ENCODE data around the gene SMARCD2. TPM values are rescaled to one million over a fixed set of nuclear protein-coding genes. Genes with fewer than 3 reads are reported as not detected.
"Not testable (repeated sequence)": the region's sequence is repeated elsewhere in the genome, so short reads cannot be mapped to it uniquely, and the experiment has no call there.

SMARCD2 gene
- total and polyA plus RNA-seq, 2 experiments from 2014 or later: 39.2 to 40.3 TPM

GRCh38 chr17:63880706-63881105 lies 38.2 kb upstream of the SMARCD2 start:
- H3K9me3 ChIP-seq (ENCODE audit: low read depth): no peaks in the 10 kb centered on the region
- no peaks in the 10 kb centered on the region for H3K4me1 ChIP-seq (ENCODE audit: low read depth)
- no peak overlapping the region for H3K27ac ChIP-seq
- no peaks in the 10 kb centered on the region for H3K36me3 ChIP-seq
- no peaks in the 10 kb centered on the region for H3K27me3 ChIP-seq
- DNase-seq (ENCODE audit: low read depth in 1 of 2, low spot score in 1 of 2): no peak
- TF ChIP-seq, protein P1, sequence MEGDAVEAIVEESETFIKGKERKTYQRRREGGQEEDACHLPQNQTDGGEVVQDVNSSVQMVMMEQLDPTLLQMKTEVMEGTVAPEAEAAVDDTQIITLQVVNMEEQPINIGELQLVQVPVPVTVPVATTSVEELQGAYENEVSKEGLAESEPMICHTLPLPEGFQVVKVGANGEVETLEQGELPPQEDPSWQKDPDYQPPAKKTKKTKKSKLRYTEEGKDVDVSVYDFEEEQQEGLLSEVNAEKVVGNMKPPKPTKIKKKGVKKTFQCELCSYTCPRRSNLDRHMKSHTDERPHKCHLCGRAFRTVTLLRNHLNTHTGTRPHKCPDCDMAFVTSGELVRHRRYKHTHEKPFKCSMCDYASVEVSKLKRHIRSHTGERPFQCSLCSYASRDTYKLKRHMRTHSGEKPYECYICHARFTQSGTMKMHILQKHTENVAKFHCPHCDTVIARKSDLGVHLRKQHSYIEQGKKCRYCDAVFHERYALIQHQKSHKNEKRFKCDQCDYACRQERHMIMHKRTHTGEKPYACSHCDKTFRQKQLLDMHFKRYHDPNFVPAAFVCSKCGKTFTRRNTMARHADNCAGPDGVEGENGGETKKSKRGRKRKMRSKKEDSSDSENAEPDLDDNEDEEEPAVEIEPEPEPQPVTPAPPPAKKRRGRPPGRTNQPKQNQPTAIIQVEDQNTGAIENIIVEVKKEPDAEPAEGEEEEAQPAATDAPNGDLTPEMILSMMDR (IDR thresholded peaks at IDR 0.05; ENCODE audit: low read depth, low read length): no peak
- no peak overlapping the region for H3K4me3 ChIP-seq

DNA sequence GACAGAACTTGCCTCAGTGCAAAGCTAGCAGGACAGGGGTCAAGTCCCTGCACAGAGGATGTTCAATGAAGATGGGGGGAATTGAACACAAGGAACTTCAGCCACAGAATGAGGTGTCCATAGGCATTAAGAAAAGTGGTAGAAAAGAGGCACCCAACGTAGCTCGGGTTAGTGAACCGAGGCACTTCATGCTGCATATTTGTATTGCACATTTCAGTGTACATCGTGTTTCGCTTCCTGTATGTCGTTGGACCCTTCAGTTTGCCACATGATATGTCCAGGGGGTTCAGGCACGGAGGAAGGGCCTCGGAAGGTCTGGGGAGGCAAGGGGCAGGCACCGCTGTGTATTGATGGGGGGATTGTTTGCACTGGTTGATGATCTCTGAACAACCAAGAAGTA lies 35.9 kb upstream of the SMARCD2 start:
- H3K9me3 ChIP-seq (ENCODE audit: low read depth); H3K4me1 ChIP-seq (ENCODE audit: low read depth); H3K4me3 ChIP-seq; DNase-seq (ENCODE audit: low read depth in 1 of 2, low spot score in 1 of 2); H3K36me3 ChIP-seq; H3K27me3 ChIP-seq; H3K27ac ChIP-seq: not testable (repeated sequence)

GRCh38 chr17:63874693-63875092 lies 32.2 kb upstream of the SMARCD2 start:
- not testable (repeated sequence) for H3K27me3 ChIP-seq; H3K4me3 ChIP-seq; DNase-seq (ENCODE audit: low read depth in 1 of 2, low spot score in 1 of 2); H3K9me3 ChIP-seq (ENCODE audit: low read depth); H3K4me1 ChIP-seq (ENCODE audit: low read depth); H3K36me3 ChIP-seq; H3K27ac ChIP-seq

GRCh38 chr17:63874061-63874626 lies 31.7 kb upstream of the SMARCD2 start:
- H3K4me1 ChIP-seq (ENCODE audit: low read depth); H3K4me3 ChIP-seq; H3K9me3 ChIP-seq (ENCODE audit: low read depth); H3K27ac ChIP-seq; H3K27me3 ChIP-seq; DNase-seq (ENCODE audit: low read depth in 1 of 2, low spot score in 1 of 2); H3K36me3 ChIP-seq: not testable (repeated sequence)

GRCh38 chr17:63873577-63873976 lies 31.1 kb upstream of the SMARCD2 start, which contains the start of gene CSH2:
Gene CSH2 (minus strand): TSS chr17:63873677. CDS start chr17:63873614, 63 bp downstream.
- H3K4me3 ChIP-seq; H3K9me3 ChIP-seq (ENCODE audit: low read depth); H3K27ac ChIP-seq; H3K36me3 ChIP-seq; DNase-seq (ENCODE audit: low read depth in 1 of 2, low spot score in 1 of 2); H3K4me1 ChIP-seq (ENCODE audit: low read depth); H3K27me3 ChIP-seq: not testable (repeated sequence)

GRCh38 chr17:63871646-63872365 lies 29.3 kb upstream of the SMARCD2 start:
- not testable (repeated sequence) for H3K4me3 ChIP-seq; H3K27me3 ChIP-seq; H3K4me1 ChIP-seq (ENCODE audit: low read depth); H3K36me3 ChIP-seq; H3K9me3 ChIP-seq (ENCODE audit: low read depth); H3K27ac ChIP-seq; DNase-seq (ENCODE audit: low read depth in 1 of 2, low spot score in 1 of 2)

DNA sequence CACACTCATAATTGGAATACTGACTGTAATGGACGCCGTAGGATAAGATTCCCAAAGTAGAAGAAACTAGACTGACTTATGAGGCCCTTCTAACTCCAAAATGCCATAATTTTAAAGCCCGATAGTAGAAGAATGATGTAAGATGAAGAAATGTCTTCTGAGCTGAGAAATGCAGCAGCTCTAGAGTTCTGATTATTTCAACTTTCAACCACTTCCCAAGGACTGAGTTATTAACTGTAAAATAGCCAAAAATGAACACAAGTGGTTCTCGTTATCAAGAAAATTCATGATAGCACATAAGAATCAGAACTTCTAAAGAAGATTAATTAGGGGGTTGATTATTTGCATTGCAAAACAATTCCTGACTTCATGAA lies 27.8 kb upstream of the SMARCD2 start:
- H3K27ac ChIP-seq; H3K9me3 ChIP-seq (ENCODE audit: low read depth); H3K4me3 ChIP-seq; H3K27me3 ChIP-seq; DNase-seq (ENCODE audit: low read depth in 1 of 2, low spot score in 1 of 2); H3K36me3 ChIP-seq; H3K4me1 ChIP-seq (ENCODE audit: low read depth): not testable (repeated sequence)

- not testable (repeated sequence) for H3K27me3 ChIP-seq; H3K4me1 ChIP-seq (ENCODE audit: low read depth); H3K4me3 ChIP-seq; H3K9me3 ChIP-seq (ENCODE audit: low read depth); H3K36me3 ChIP-seq; H3K27ac ChIP-seq
- TF ChIP-seq, protein P1 (IDR thresholded peaks at IDR 0.05; ENCODE audit: low read depth, low read length): peak; percentile 25
- peak; percentile 12 to 14 for DNase-seq (ENCODE audit: low read depth in 1 of 2, low spot score in 1 of 2)
Observed at GRCh38 chr17:63869491-63870291, 27.2 kb upstream of the SMARCD2 start.
